Neutrophil (primary cell): Measurements from ENCODE around the gene TRIL.

Experiments used
- H3K27ac ChIP-seq: fragments of 200-600 bp; sonication (generic); 2 replicates; pipeline ENCODE4 v1.5.1; 2016; ENCODE audit warnings: mild to moderate bottlenecking, moderate library complexity
- H3K27me3 ChIP-seq: fragments of 200-600 bp; sonication (generic); 2 replicates; pipeline ENCODE4 v1.6.0; 2016; ENCODE audit warnings: mild to moderate bottlenecking
- H3K36me3 ChIP-seq: fragments of 200-600 bp; sonication (generic); 2 replicates; pipeline ENCODE4 v1.5.1; 2017
- H3K4me1 ChIP-seq, 2 experiments: fragments of 200-600 bp in 1 of 2; sonication (generic) in 1 of 2; 1 replicate in 1 of 2; 2 replicates in 1 of 2; pipeline versions ENCODE4 v1.5.1 to v1.6.1; 2013 to 2016; ENCODE audit warnings: low read depth in 1 of 2, low read length in 1 of 2, mild to moderate bottlenecking in 1 of 2, moderate library complexity in 1 of 2; ENCODE audit not compliant: control insufficient read depth in 1 of 2, insufficient read depth in 1 of 2
- H3K4me3 ChIP-seq, 2 experiments: fragments of 200-600 bp in 1 of 2; sonication (generic) in 1 of 2; 1 replicate in 1 of 2; 2 replicates in 1 of 2; pipeline ENCODE4 v1.5.1; 2013 to 2016; ENCODE audit warnings: low read depth in 1 of 2, low read length in 1 of 2, mild to moderate bottlenecking in 1 of 2, moderate library complexity in 1 of 2
- H3K9me3 ChIP-seq: fragments of 200-600 bp; sonication (generic); 2 replicates; pipeline ENCODE4 v1.5.1; 2016
- CTCF ChIP-seq: fragments of 200-600 bp; sonication (generic); IDR thresholded peaks from 2 replicates; pipeline ENCODE4 v1.5.1; 2016; ENCODE audit warnings: antibody characterized with exemption

Gene TRIL

GRCh38 chr7:28983396-28984190 lies 25.5 kb upstream of the TRIL start:
- no peak for TF ChIP-seq CTCF
- peaks cover 25 to 30% of the 10 kb centered on the region in 2 experiments for H3K4me1 ChIP-seq
- H3K4me3 ChIP-seq = no peak overlapping the region
- H3K9me3 ChIP-seq = no peaks in the 10 kb centered on the region
- H3K27me3 ChIP-seq = no peaks in the 10 kb centered on the region
- H3K27ac ChIP-seq = no peak overlapping the region
- H3K36me3 ChIP-seq = no peaks in the 10 kb centered on the region

GRCh38 chr7:28981161-28981465 lies 23.0 kb upstream of the TRIL start:
- H3K36me3 ChIP-seq = no peaks in the 10 kb centered on the region
- no peaks in the 10 kb centered on the region for H3K9me3 ChIP-seq
- H3K27me3 ChIP-seq = no peaks in the 10 kb centered on the region
- H3K4me3 ChIP-seq = no peak overlapping the region
- no peak for TF ChIP-seq CTCF
- peaks cover 2 to 5% of the 10 kb centered on the region in 2 experiments for H3K4me1 ChIP-seq
- no peak overlapping the region for H3K27ac ChIP-seq

GRCh38 chr7:28980451-28981160 lies 22.5 kb upstream of the TRIL start:
- H3K36me3 ChIP-seq = no peaks in the 10 kb centered on the region
- H3K4me1 ChIP-seq = peaks cover 0 to 4% of the 10 kb centered on the region in 2 experiments
- no peak for TF ChIP-seq CTCF
- no peaks in the 10 kb centered on the region for H3K27me3 ChIP-seq
- no peaks in the 10 kb centered on the region for H3K9me3 ChIP-seq
- no peak overlapping the region for H3K27ac ChIP-seq
- H3K4me3 ChIP-seq = no peak overlapping the region

- Histone ChIP-seq H3K4me3 (no peak overlapping the region), H3K4me1 (peaks cover 0 to 4% of the 10 kb centered on the region in 2 experiments), H3K27ac (no peak overlapping the region), H3K36me3 (no peaks in the 10 kb centered on the region), H3K27me3 (no peaks in the 10 kb centered on the region), H3K9me3 (no peaks in the 10 kb centered on the region)
- TF ChIP-seq CTCF = no peak
Measured at GRCh38 chr7:28979776-28980175, 21.6 kb upstream of the TRIL start.

- Histone ChIP-seq H3K4me1 (no peaks in the 10 kb centered on the region), H3K36me3 (no peaks in the 10 kb centered on the region), H3K27ac (no peak overlapping the region), H3K27me3 (no peaks in the 10 kb centered on the region), H3K9me3 (peaks cover 8% of the 10 kb centered on the region), H3K4me3 (no peak overlapping the region)
- TF ChIP-seq CTCF = no peak
Measured at GRCh38 chr7:28977881-28978280, 19.8 kb upstream of the TRIL start.
